HepG2 (cell line): ENCODE data around the gene PRM3. TPM values are rescaled to one million over a fixed set of nuclear protein-coding genes. Genes with fewer than 3 reads are reported as not detected.
A peak's percentile ranks its signal among the peaks of the same experiment; 100 is the strongest.

Source experiments
- ADNP ChIP-seq: sonication (generic); formaldehyde crosslinking; IDR thresholded peaks from 2 replicates; pipeline ENCODE4 v1.4.0; 2020; ENCODE audit warnings: missing genetic modification reagents
- FOSL2 ChIP-seq: sonication (generic); formaldehyde crosslinking; IDR thresholded peaks from 2 replicates; pipeline ENCODE4 v1.4.0; 2020; ENCODE audit warnings: missing genetic modification reagents
- JDP2 ChIP-seq: sonication (generic); formaldehyde crosslinking; IDR thresholded peaks from 2 replicates; pipeline ENCODE4 v1.8.1; 2022; ENCODE audit warnings: missing genetic modification reagents, borderline replicate concordance
- MXI1 ChIP-seq: IDR thresholded peaks from 3 replicates; pipeline ENCODE4 v1.6.1; 2012; ENCODE audit warnings: low read depth, low read length, inconsistent platforms, borderline replicate concordance
- MYPOP ChIP-seq: sonication (generic); formaldehyde crosslinking; IDR thresholded peaks from 2 replicates; pipeline ENCODE4 v1.8.1; 2023; ENCODE audit warnings: mild to moderate bottlenecking, moderate library complexity, missing genetic modification reagents
- NR2F1 ChIP-seq, 2 experiments: fragments of 450-650 bp in 1 of 2; formaldehyde crosslinking in 1 of 2; IDR thresholded peaks; 2 replicates each; pipeline versions ENCODE4 v1.5.0 to v1.6.1; 2016 to 2020; ENCODE audit warnings: mild to moderate bottlenecking in 1 of 2, missing compliant biosample characterization in 1 of 2, missing genetic modification reagents in 1 of 2, moderate library complexity in 1 of 2
- POLR2G ChIP-seq: fragments of 200-400 bp; formaldehyde crosslinking; IDR thresholded peaks from 2 replicates; pipeline ENCODE4 v1.6.1; 2018; ENCODE audit warnings: mild to moderate bottlenecking, low read depth, low read length, moderate library complexity
- RAD21 ChIP-seq: fragments of 450-650 bp; formaldehyde crosslinking; IDR thresholded peaks from 2 replicates; pipeline ENCODE4 v1.5.0; 2020; ENCODE audit warnings: mild to moderate bottlenecking
- RFXAP ChIP-seq: sonication (generic); formaldehyde crosslinking; IDR thresholded peaks from 2 replicates; pipeline ENCODE4 v1.4.0; 2020; ENCODE audit warnings: missing genetic modification reagents, borderline replicate concordance
- SRSF4 ChIP-seq: fragments of 200-400 bp; formaldehyde crosslinking; IDR thresholded peaks from one replicate; pipeline ENCODE4 v1.6.1; 2018; ENCODE audit warnings: mild to moderate bottlenecking, low read depth, low read length, moderate library complexity; ENCODE audit not compliant: poor library complexity, severe bottlenecking
- TAF15 ChIP-seq: fragments of 200-400 bp; formaldehyde crosslinking; IDR thresholded peaks from one replicate; pipeline ENCODE4 v1.6.1; 2018; ENCODE audit warnings: mild to moderate bottlenecking, low read depth, low read length; ENCODE audit not compliant: poor library complexity, severe bottlenecking
- THRA ChIP-seq: sonication (generic); formaldehyde crosslinking; IDR thresholded peaks from 2 replicates; pipeline ENCODE4 v1.4.0; 2020; ENCODE audit warnings: missing genetic modification reagents, borderline replicate concordance
- ZBTB38 ChIP-seq: sonication (generic); formaldehyde crosslinking; IDR thresholded peaks from 2 replicates; pipeline ENCODE4 v1.5.1; 2020; ENCODE audit warnings: mild to moderate bottlenecking, missing genetic modification reagents
- ZNF124 ChIP-seq: sonication (generic); formaldehyde crosslinking; IDR thresholded peaks from 2 replicates; pipeline ENCODE4 v1.4.0; 2020; ENCODE audit warnings: missing genetic modification reagents
- ZNF296 ChIP-seq: sonication (generic); formaldehyde crosslinking; conservative IDR thresholded peaks from 2 replicates; pipeline ENCODE4 v1.5.0; 2020; ENCODE audit warnings: mild to moderate bottlenecking, missing genetic modification reagents
- ZNF333 ChIP-seq: sonication (generic); formaldehyde crosslinking; IDR thresholded peaks from 2 replicates; pipeline ENCODE4 v1.4.0; 2020; ENCODE audit warnings: mild to moderate bottlenecking, missing genetic modification reagents, borderline replicate concordance
- ZNF607 ChIP-seq: sonication (generic); formaldehyde crosslinking; IDR thresholded peaks from 2 replicates; pipeline ENCODE4 v1.5.1; 2020; ENCODE audit warnings: missing genetic modification reagents, mild to moderate bottlenecking, borderline replicate concordance
- ZNF652 ChIP-seq: IDR thresholded peaks from 2 replicates; pipeline ENCODE4 v1.6.1; 2016; ENCODE audit warnings: low read depth, borderline replicate concordance
- ZNF709 ChIP-seq: sonication (generic); formaldehyde crosslinking; IDR thresholded peaks from 2 replicates; pipeline ENCODE4 v1.5.0; 2020; ENCODE audit warnings: mild to moderate bottlenecking, missing genetic modification reagents
- ZNF781 ChIP-seq: sonication (generic); formaldehyde crosslinking; IDR thresholded peaks from 2 replicates; pipeline ENCODE4 v1.5.1; 2020; ENCODE audit warnings: borderline replicate concordance, mild to moderate bottlenecking, missing genetic modification reagents; ENCODE audit errors: not compliant biosample characterization
- ZNF816 ChIP-seq: sonication (generic); formaldehyde crosslinking; IDR thresholded peaks from 2 replicates; pipeline ENCODE4 v1.8.0; 2022; ENCODE audit warnings: missing genetic modification reagents, mild to moderate bottlenecking, borderline replicate concordance
- ZSCAN31 ChIP-seq: sonication (generic); formaldehyde crosslinking; IDR thresholded peaks from 2 replicates; pipeline ENCODE4 v1.5.0; 2020; ENCODE audit warnings: low read depth, mild to moderate bottlenecking, missing genetic modification reagents
- polyA plus RNA-seq, 8 experiments: library from polyadenylated mRNA; depleted of rRNA in 3 of 8; stranded (reverse) in 7 of 8; unstranded in 1 of 8; fragments of >200 nt; fragmentation: Illumina TruSeq in 4 of 8; extraction: Trizol in 4 of 8; gene quantifications; 2 replicates each; pipeline versions ENCODE4 v1.2.1 to v1.2.3, GENCODE V29; 2011 to 2016; ENCODE audit warnings: low read depth in 4 of 8, missing spikeins in 1 of 8, mixed read lengths in 1 of 8; ENCODE audit not compliant: insufficient read depth in 1 of 8
- total RNA-seq, 5 experiments: library from RNA; depleted of rRNA; stranded (reverse); fragments of >200 nt; fragmentation: Illumina TruSeq; extraction: Trizol; gene quantifications; 2 replicates each; pipeline ENCODE4 v1.2.3, GENCODE V29; 2016; ENCODE audit warnings: low read depth in 1 of 5
- TF ChIP-seq, protein P1 (sequence below): sonication (generic); formaldehyde crosslinking; conservative IDR thresholded peaks from 2 replicates; pipeline ENCODE4 v1.8.0; 2022; ENCODE audit warnings: missing genetic modification reagents
- TF ChIP-seq, protein P2 (sequence below): sonication (generic); formaldehyde crosslinking; IDR thresholded peaks from 2 replicates; pipeline ENCODE4 v1.8.1; 2023; ENCODE audit warnings: mild to moderate bottlenecking, missing genetic modification reagents

The PRM3 gene
- total and polyA plus RNA-seq, 2 of the 13 experiments (the other 11 are each of a cell fraction or from before 2014, with no cell fraction given): not detected

DNA sequence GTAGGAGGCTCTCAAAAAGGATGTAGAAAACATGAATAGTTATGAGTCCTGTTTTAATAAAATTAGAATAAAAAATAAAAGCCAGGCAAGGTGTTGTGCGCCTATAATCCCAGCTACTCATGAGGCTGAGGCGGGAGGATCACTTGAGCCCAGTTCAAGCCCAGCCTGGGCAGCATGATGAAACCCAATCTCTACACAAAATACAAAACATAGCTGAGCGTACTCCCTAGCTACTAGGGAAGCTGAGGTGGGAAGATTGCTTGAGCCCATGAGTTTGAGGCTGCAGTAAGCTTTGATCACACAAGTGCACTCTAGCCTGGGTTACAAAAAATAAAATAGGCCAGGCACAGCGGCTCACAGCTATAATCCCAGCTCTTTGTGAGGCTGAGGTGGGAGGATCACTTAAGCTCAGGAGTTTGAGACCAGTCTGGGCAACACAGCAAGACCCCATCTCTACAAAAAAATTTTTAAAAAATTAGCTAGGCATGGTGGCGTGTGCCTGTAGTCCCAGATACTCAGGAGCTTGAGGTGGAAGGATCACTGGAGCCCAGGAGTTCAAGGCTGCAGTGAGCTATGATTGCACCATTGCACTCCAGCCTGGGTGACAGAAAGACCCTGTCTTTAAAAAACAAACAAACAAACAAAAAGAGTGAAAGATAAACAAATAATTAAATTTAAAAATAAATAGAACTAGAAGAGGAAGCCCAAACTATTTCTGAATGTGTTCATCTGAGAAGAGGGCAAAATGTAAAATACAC lies 24.9 kb upstream of the PRM3 start (continued):
- no peak for TF ChIP-seq MXI1
- peak; percentile 59; the same call in 1 of the 2 replicates for TF ChIP-seq ZBTB38
- 0 out of 2 replicates have a peak, but pooled peaks have one; percentile 8 for TF ChIP-seq ZNF607 (CRISPR knock-in tag)
- no peak for TF ChIP-seq ZNF652 (CRISPR knock-in tag)
- TF ChIP-seq TAF15: no peak
- no peak for TF ChIP-seq THRA (CRISPR knock-in tag)
- no peak for TF ChIP-seq ZNF816
- TF ChIP-seq, protein P1, sequence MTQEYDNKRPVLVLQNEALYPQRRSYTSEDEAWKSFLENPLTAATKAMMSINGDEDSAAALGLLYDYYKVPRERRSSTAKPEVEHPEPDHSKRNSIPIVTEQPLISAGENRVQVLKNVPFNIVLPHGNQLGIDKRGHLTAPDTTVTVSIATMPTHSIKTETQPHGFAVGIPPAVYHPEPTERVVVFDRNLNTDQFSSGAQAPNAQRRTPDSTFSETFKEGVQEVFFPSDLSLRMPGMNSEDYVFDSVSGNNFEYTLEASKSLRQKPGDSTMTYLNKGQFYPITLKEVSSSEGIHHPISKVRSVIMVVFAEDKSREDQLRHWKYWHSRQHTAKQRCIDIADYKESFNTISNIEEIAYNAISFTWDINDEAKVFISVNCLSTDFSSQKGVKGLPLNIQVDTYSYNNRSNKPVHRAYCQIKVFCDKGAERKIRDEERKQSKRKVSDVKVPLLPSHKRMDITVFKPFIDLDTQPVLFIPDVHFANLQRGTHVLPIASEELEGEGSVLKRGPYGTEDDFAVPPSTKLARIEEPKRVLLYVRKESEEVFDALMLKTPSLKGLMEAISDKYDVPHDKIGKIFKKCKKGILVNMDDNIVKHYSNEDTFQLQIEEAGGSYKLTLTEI (CRISPR knock-in tag): no peak
- no peak for TF ChIP-seq RFXAP (CRISPR knock-in tag)
- TF ChIP-seq ZNF333 (CRISPR knock-in tag): no peak
- TF ChIP-seq ZNF781 (CRISPR knock-in tag): no peak
- no peak for TF ChIP-seq MYPOP
- no peak for TF ChIP-seq ZNF296 (CRISPR knock-in tag)
- peak; percentile 37; the same call in 1 of the 2 replicates for TF ChIP-seq ZSCAN31 (CRISPR knock-in tag)
- no peak for TF ChIP-seq ZNF124 (CRISPR knock-in tag)
- TF ChIP-seq, protein P2, sequence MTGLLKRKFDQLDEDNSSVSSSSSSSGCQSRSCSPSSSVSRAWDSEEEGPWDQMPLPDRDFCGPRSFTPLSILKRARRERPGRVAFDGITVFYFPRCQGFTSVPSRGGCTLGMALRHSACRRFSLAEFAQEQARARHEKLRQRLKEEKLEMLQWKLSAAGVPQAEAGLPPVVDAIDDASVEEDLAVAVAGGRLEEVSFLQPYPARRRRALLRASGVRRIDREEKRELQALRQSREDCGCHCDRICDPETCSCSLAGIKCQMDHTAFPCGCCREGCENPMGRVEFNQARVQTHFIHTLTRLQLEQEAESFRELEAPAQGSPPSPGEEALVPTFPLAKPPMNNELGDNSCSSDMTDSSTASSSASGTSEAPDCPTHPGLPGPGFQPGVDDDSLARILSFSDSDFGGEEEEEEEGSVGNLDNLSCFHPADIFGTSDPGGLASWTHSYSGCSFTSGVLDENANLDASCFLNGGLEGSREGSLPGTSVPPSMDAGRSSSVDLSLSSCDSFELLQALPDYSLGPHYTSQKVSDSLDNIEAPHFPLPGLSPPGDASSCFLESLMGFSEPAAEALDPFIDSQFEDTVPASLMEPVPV (CRISPR knock-in tag): 0 out of 2 replicates have a peak, but pooled peaks have one; percentile 74
- TF ChIP-seq RAD21 (CRISPR knock-in tag): no peak
- TF ChIP-seq SRSF4: no peak
- no peak for TF ChIP-seq ZNF709
- TF ChIP-seq NR2F1 (CRISPR knock-in tag; IDR thresholded peaks at IDR 0.05): peak in 1 of 2 experiments; percentile 35; a peak in 1 of 4 replicates
- TF ChIP-seq ADNP: peak; percentile 41; the same call in 1 of the 2 replicates
- TF ChIP-seq POLR2G: no peak
- TF ChIP-seq FOSL2 (CRISPR knock-in tag): no peak
- no peak for TF ChIP-seq JDP2 (CRISPR knock-in tag)
